ACC112 (cell line): ENCODE results near the gene TULP1.

ENCODE experiments used
- H2AFZ ChIP-seq: fragments of 200-600 bp; sonication (generic); one replicate; pipeline ENCODE4 v1.6.0; 2017; ENCODE audit warnings: antibody characterized with exemption, low read length; ENCODE audit not compliant: unreplicated experiment
- H3K27ac ChIP-seq: fragments of 200-600 bp; sonication (generic); 2 replicates; pipeline ENCODE4 v1.5.1; 2014; ENCODE audit warnings: low read depth, mild to moderate bottlenecking, antibody characterized with exemption, low read length, moderate library complexity
- H3K27me3 ChIP-seq: fragments of 200-600 bp; sonication (generic); 2 replicates; pipeline ENCODE4 v1.6.1; 2014; ENCODE audit warnings: mild to moderate bottlenecking, antibody characterized with exemption, low read length, moderate library complexity, mixed read lengths; ENCODE audit not compliant: insufficient read depth
- H3K36me3 ChIP-seq: fragments of 200-600 bp; sonication (generic); 2 replicates; pipeline ENCODE4 v1.6.1; 2016; ENCODE audit warnings: mild to moderate bottlenecking, antibody characterized with exemption, low read length, moderate library complexity, mixed read lengths; ENCODE audit not compliant: insufficient read depth
- H3K4me1 ChIP-seq: fragments of 200-600 bp; sonication (generic); one replicate; pipeline ENCODE4 v1.6.1; 2016; ENCODE audit warnings: low read length, mixed read lengths; ENCODE audit not compliant: insufficient read depth, unreplicated experiment, control insufficient read depth
- H3K4me3 ChIP-seq: fragments of 200-600 bp; sonication (generic); 2 replicates; pipeline ENCODE4 v1.5.1; 2014; ENCODE audit warnings: mild to moderate bottlenecking, low read depth, low read length
- H3K79me2 ChIP-seq: fragments of 200-600 bp; sonication (generic); one replicate; pipeline ENCODE4 v1.6.0; 2016; ENCODE audit warnings: low read length; ENCODE audit not compliant: control insufficient read depth, unreplicated experiment, insufficient read depth

Gene TULP1

DNA sequence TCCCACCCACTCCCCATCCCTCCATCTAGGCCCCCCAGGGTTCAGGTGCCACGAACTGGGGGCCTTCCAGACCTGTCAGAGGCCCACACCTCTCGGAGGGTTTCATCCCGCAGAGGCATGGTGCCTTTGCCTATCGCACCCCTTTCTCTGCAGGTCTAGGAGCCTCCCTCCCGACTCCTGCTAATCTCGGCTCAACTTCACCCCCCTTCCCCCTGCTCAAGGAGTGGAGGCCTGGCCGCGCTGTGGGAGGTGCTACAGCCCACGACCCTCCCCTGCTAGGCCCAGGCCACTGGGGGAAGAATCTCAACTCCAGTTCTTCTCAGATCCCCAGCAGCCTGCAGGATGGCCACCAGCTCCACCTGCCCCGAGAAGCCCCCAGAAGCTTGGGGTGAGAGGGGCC is at the start of gene TULP1:
Gene TULP1 (minus strand): TSS at position 157 of the 400 bp plus-strand sequence. CDS start 38 bp downstream, at position 119.
- no peaks in the 10 kb centered on the region for H3K36me3 ChIP-seq
- no peaks in the 10 kb centered on the region for H3K4me1 ChIP-seq
- H2AFZ ChIP-seq = no peak within 1 kb of the TSS
- H3K79me2 ChIP-seq = no peaks in the 10 kb centered on the region
- H3K27ac ChIP-seq = no peak within 1 kb of the TSS
- peaks cover 15% of the 10 kb centered on the region; the same call in 1 of the 2 replicates for H3K27me3 ChIP-seq
- H3K4me3 ChIP-seq = no peak within 1 kb of the TSS

- Histone ChIP-seq H3K4me1 (no peaks in the 10 kb centered on the region), H3K27me3 (peaks cover 11% of the 10 kb centered on the region), H3K27ac (no peak overlapping the region), H3K4me3 (no peak overlapping the region), H2AFZ (no peak overlapping the region), H3K36me3 (no peaks in the 10 kb centered on the region), H3K79me2 (no peaks in the 10 kb centered on the region)
Observed at GRCh38 chr6:35562060-35562459, 49.4 kb upstream of the TULP1 start.

GRCh38 chr6:35561113-35561512 is 48.4 kb upstream of the TULP1 start:
- no peaks in the 10 kb centered on the region for H3K4me1 ChIP-seq
- peaks cover 11% of the 10 kb centered on the region for H3K27me3 ChIP-seq

GRCh38 chr6:35558571-35558970 is 45.9 kb upstream of the TULP1 start:
- Histone ChIP-seq H2AFZ (no peak overlapping the region), H3K27ac (no peak overlapping the region), H3K27me3 (no peaks in the 10 kb centered on the region), H3K79me2 (no peaks in the 10 kb centered on the region), H3K36me3 (no peaks in the 10 kb centered on the region), H3K4me1 (no peaks in the 10 kb centered on the region), H3K4me3 (no peak overlapping the region)

More at GRCh38 chr6:35561113-35561512, 48.4 kb upstream of the TULP1 start:
- no peak overlapping the region for H2AFZ ChIP-seq
- no peak overlapping the region for H3K27ac ChIP-seq
- no peak overlapping the region for H3K4me3 ChIP-seq
- no peaks in the 10 kb centered on the region for H3K79me2 ChIP-seq
- H3K36me3 ChIP-seq = no peaks in the 10 kb centered on the region

DNA sequence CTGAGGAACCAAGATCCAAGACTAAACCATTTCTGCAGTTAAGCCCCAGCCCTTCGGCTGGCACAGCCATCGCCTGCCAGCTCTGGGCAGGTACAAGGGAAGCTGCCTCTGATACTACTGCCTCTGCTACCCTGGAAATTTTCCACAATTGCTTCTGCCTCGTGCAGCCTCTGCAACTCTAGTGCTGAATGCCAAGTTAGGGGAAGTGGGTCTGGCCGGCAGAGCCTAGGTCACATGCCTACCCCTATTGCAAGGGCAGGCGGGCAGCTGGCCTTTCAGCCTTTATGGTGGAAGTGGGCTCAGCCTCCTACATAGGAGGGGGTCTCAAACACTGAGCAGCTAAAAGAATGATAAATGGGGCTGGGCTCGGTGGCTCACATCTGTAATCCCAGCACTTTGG is 44.5 kb upstream of the TULP1 start:
- no peaks in the 10 kb centered on the region for H3K79me2 ChIP-seq
- no peak overlapping the region for H3K4me3 ChIP-seq
- no peak overlapping the region for H2AFZ ChIP-seq
- no peaks in the 10 kb centered on the region for H3K27me3 ChIP-seq
- H3K36me3 ChIP-seq = no peaks in the 10 kb centered on the region
- H3K27ac ChIP-seq = no peak overlapping the region
- H3K4me1 ChIP-seq = no peaks in the 10 kb centered on the region

DNA sequence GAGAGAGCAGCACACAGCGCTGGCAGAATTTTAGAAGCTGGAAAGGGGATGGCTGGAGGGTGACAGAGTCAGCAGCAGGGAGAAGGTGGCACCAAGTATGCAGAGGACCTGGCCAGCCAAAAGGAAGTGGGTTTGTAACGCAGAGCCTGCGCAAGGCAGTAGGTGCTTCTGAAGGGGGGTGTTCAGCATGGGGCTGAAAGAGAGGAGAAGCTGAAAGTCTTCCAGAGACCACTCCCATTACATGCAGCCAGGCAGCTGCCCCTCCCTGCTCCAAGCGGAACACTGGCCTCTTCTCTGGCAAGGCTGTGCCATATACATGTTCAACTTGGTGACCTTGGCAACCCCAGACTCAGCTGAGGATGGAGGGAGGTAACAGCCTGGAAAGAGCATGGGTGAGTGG is 42.1 kb upstream of the TULP1 start:
- Histone ChIP-seq H3K79me2 (no peaks in the 10 kb centered on the region), H3K4me3 (no peak overlapping the region), H3K27me3 (peaks cover under 1% of the 10 kb centered on the region; the same call in 1 of the 2 replicates), H3K4me1 (no peaks in the 10 kb centered on the region), H2AFZ (no peak overlapping the region), H3K36me3 (no peaks in the 10 kb centered on the region), H3K27ac (no peak overlapping the region)

GRCh38 chr6:35553315-35553714 is 40.6 kb upstream of the TULP1 start:
- no peaks in the 10 kb centered on the region for H3K4me1 ChIP-seq
- H3K79me2 ChIP-seq = no peaks in the 10 kb centered on the region
- no peaks in the 10 kb centered on the region for H3K36me3 ChIP-seq
- peaks cover 3% of the 10 kb centered on the region; the same call in 1 of the 2 replicates for H3K27me3 ChIP-seq
- H3K4me3 ChIP-seq = no peak overlapping the region
- no peak overlapping the region for H3K27ac ChIP-seq
- H2AFZ ChIP-seq = no peak overlapping the region

DNA sequence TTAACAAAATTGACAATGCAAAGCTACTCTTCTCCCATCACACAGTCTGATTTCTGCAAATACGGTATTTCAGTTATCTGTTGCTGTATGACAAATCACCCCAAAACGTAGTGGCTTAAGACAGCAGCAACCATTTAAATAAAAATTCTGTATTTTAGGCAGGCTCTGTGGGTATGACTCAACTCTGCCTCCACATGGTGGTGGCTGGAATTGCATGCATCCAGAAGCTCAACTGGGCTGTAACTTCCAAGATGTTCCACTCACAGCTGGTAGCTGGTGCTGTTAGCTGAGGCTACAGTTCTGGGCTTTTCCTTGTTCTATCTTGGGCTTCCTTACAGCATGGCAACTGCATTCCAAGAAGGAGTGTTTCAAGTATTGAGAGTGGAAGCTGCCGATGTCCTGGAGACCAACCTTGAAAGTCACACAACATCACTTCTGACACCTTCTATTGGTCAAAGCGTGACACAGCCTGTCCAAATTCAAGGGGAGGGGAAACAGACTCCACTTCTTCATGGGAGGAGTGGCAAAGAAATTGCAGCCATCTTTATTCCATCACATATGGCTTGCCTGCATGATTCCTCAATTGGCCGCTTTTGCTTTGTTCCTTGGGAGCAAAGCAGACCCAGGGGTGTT is 39.7 kb upstream of the TULP1 start:
- Histone ChIP-seq H3K4me3 (no peak overlapping the region), H3K79me2 (no peaks in the 10 kb centered on the region), H3K27ac (no peak overlapping the region), H2AFZ (no peak overlapping the region), H3K4me1 (no peaks in the 10 kb centered on the region), H3K36me3 (no peaks in the 10 kb centered on the region), H3K27me3 (peaks cover 9% of the 10 kb centered on the region; the same call in 1 of the 2 replicates)

DNA sequence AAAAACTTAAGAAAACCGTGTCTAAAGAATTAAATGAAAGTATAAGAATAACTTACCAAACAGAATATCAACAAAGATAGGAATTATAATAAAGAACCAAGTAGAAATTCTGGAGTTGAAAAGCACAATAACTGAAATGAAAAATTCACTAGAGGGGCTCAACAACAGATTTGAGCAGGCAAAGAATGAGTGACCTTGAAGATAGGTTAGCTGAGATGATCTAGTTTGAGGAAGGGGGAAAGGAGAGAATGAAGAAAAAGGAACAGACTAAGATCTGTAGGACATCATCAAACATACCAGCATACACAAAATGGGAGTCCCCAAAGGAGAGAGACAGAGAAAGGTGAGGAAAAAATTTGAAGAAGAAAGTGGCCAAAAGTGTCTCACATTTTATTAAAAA is 37.7 kb upstream of the TULP1 start:
- Histone ChIP-seq H3K36me3 (no peaks in the 10 kb centered on the region), H3K79me2 (no peaks in the 10 kb centered on the region), H3K27ac (no peak overlapping the region), H3K4me3 (no peak overlapping the region), H3K27me3 (peaks cover 11% of the 10 kb centered on the region; the same call in 1 of the 2 replicates), H2AFZ (no peak overlapping the region), H3K4me1 (no peaks in the 10 kb centered on the region)

GRCh38 chr6:35547676-35548075 is 35.0 kb upstream of the TULP1 start:
- Histone ChIP-seq H3K79me2 (no peaks in the 10 kb centered on the region), H3K4me1 (no peaks in the 10 kb centered on the region), H2AFZ (peak overlapping the region; percentile 45), H3K4me3 (no peak overlapping the region), H3K27ac (no peak overlapping the region), H3K36me3 (no peaks in the 10 kb centered on the region), H3K27me3 (peaks cover 22% of the 10 kb centered on the region; the same call in 1 of the 2 replicates)

- Histone ChIP-seq H3K4me1 (no peaks in the 10 kb centered on the region), H2AFZ (no peak overlapping the region), H3K27ac (no peak overlapping the region), H3K36me3 (no peaks in the 10 kb centered on the region), H3K79me2 (no peaks in the 10 kb centered on the region), H3K4me3 (no peak overlapping the region), H3K27me3 (peaks cover 25% of the 10 kb centered on the region; the same call in 1 of the 2 replicates)
Observed at GRCh38 chr6:35544769-35545361, 32.2 kb upstream of the TULP1 start.
